OCI-LY7 (cell line): ENCODE measurements around the gene LPAR3. TPM values are rescaled to one million over a fixed set of nuclear protein-coding genes. Genes with fewer than 3 reads are reported as not detected.

Source experiments
- BruUV-seq: library from RNA; stranded (reverse); fragments of 400-500 nt; replicated peaks from 2 replicates; lab custom pipeline; 2021; lab: Mats Ljungman, UMichigan
- CTCF ChIA-PET: fragments of 300-600 bp; sonication (Branson Sonifier 250); formaldehyde crosslinking; loops from one replicate; lab custom pipeline; 2022; ENCODE audit warnings: antibody characterized with exemption; ENCODE audit not compliant: unreplicated experiment; lab: Charles Lee
- POLR2A ChIA-PET: fragments of 300-600 bp; sonication (Branson Sonifier 250); formaldehyde crosslinking; loops from one replicate; lab custom pipeline; 2022; ENCODE audit warnings: antibody characterized with exemption; lab: Charles Lee
- DNase-seq: peaks from one replicate; pipeline ENCODE4 v3.0.0-alpha.2; 2015; ENCODE audit warnings: low spot score
- H2AFZ ChIP-seq: fragments of 200-600 bp; sonication (generic), shearing (Covaris generic); 2 replicates; pipeline ENCODE4 v1.6.1; 2014; ENCODE audit warnings: mild to moderate bottlenecking, antibody characterized with exemption, low read length, moderate library complexity
- H3K27ac ChIP-seq: fragments of 200-600 bp; sonication (generic); 2 replicates; pipeline ENCODE4 v1.5.1; 2014; ENCODE audit warnings: mixed run types, low read depth, mild to moderate bottlenecking, moderate library complexity, low read length, inconsistent platforms; ENCODE audit not compliant: poor library complexity, severe bottlenecking
- H3K36me3 ChIP-seq: fragments of 200-600 bp; sonication (generic); 2 replicates; pipeline ENCODE4 v1.6.1; 2014; ENCODE audit warnings: mild to moderate bottlenecking, antibody characterized with exemption, low read length, moderate library complexity, mixed read lengths; ENCODE audit not compliant: insufficient read depth
- H3K4me1 ChIP-seq: fragments of 200-600 bp; sonication (generic); 2 replicates; pipeline ENCODE4 v1.5.1; 2014; ENCODE audit warnings: mild to moderate bottlenecking, low read length; ENCODE audit not compliant: insufficient read depth, poor library complexity, severe bottlenecking
- H3K4me2 ChIP-seq: fragments of 200-600 bp; sonication (generic); 2 replicates; pipeline ENCODE4 v1.6.1; 2014; ENCODE audit warnings: mild to moderate bottlenecking, low read length
- H3K4me3 ChIP-seq: fragments of 200-600 bp; sonication (generic); 2 replicates; pipeline ENCODE4 v1.5.1; 2014; ENCODE audit warnings: mild to moderate bottlenecking, low read depth, low read length; ENCODE audit not compliant: poor library complexity, severe bottlenecking
- H3K79me2 ChIP-seq: fragments of 200-600 bp; sonication (generic); 2 replicates; pipeline ENCODE4 v1.6.1; 2016; ENCODE audit warnings: low read depth, mild to moderate bottlenecking, low read length, moderate library complexity, mixed read lengths; ENCODE audit not compliant: insufficient read depth
- H3K9me2 ChIP-seq: fragments of 200-600 bp; sonication (generic); 2 replicates; pipeline ENCODE4 v1.6.1; 2016; ENCODE audit warnings: mild to moderate bottlenecking, low read length, mixed read lengths; ENCODE audit not compliant: insufficient read depth
- H3K9me3 ChIP-seq: fragments of 200-600 bp; sonication (generic); 2 replicates; pipeline ENCODE4 v1.6.1; 2014; ENCODE audit warnings: mild to moderate bottlenecking, mixed run types, low read length, mixed read lengths
- H4K20me1 ChIP-seq: fragments of 200-600 bp; sonication (generic); 2 replicates; pipeline ENCODE4 v1.6.1; 2014; ENCODE audit warnings: mild to moderate bottlenecking, antibody characterized with exemption, low read length, moderate library complexity, mixed read lengths; ENCODE audit not compliant: insufficient read depth
- CTCF ChIP-seq: fragments of 200-600 bp; sonication (generic); conservative IDR thresholded peaks from 2 replicates; pipeline ENCODE4 v1.5.1; 2014; ENCODE audit warnings: mild to moderate bottlenecking, antibody characterized with exemption, low read length, moderate library complexity, mixed read lengths
- EZH2phosphoT487 ChIP-seq: fragments of 200-600 bp; sonication (generic); IDR thresholded peaks from 2 replicates; pipeline ENCODE4 v1.6.1; 2018; ENCODE audit warnings: low read depth, borderline replicate concordance, mild to moderate bottlenecking, mixed run types, antibody characterized with exemption, low read length, moderate library complexity, mixed read lengths
- intact Hi-C: fragments of 100-400 bp; cut with micrococcal nuclease; formaldehyde crosslinking; loops from one replicate; pipeline ENCODE4 v1.10.0; 2022; ENCODE audit not compliant: unreplicated experiment
- total RNA-seq, 2 experiments: library from RNA; depleted of rRNA in 1 of 2; stranded (reverse); fragments of >200 nt in 1 of 2; shearing (Covaris generic) in 1 of 2; gene quantifications; 2 replicates each; pipeline ENCODE4 v1.2.3, GENCODE V29; 2014 to 2022

Gene LPAR3
- total RNA-seq, 2 experiments from 2014 or later: not detected

- no peak overlapping the region for H3K4me2 ChIP-seq
- H3K9me2 ChIP-seq: no peaks in the 10 kb centered on the region
- TF ChIP-seq CTCF (no peak), EZH2phosphoT487 (no peak)
- H3K4me3 ChIP-seq: no peak overlapping the region
- BruUV-seq: no TSS peak
- ChIA-PET POLR2A (no interaction called here), CTCF (no interaction called here)
- no peaks in the 10 kb centered on the region for H3K9me3 ChIP-seq
- H4K20me1 ChIP-seq: no peaks in the 10 kb centered on the region
- intact Hi-C loops: no loop called here
- H3K79me2 ChIP-seq: no peaks in the 10 kb centered on the region
- H3K36me3 ChIP-seq: no peaks in the 10 kb centered on the region
- H3K27ac ChIP-seq: no peak overlapping the region
- H2AFZ ChIP-seq: no peak overlapping the region
- H3K4me1 ChIP-seq: no peaks in the 10 kb centered on the region
- DNase-seq: no peak
These were observed 124.4 kb downstream of the LPAR3 start for GRCh38 chr1:84768634-84769033.

GRCh38 chr1:84763912-84764680 is 128.9 kb downstream of the LPAR3 start:
- no peak overlapping the region for H3K27ac ChIP-seq
- ChIA-PET CTCF (no interaction called here), POLR2A (interaction anchor here (0.6 kb wide), 2 partner anchors 29 to 1145 kb away, joined by 3 to 4 read pairs; no protein-coding TSS in a partner anchor)
- intact Hi-C loops: no loop called here
- H3K36me3 ChIP-seq: no peaks in the 10 kb centered on the region
- H3K4me2 ChIP-seq: no peak overlapping the region
- no peak overlapping the region for H2AFZ ChIP-seq
- no peak overlapping the region for H3K4me3 ChIP-seq
- BruUV-seq: no TSS peak
- TF ChIP-seq EZH2phosphoT487: no peak
- TF ChIP-seq CTCF: no peak
- H3K4me1 ChIP-seq: no peaks in the 10 kb centered on the region
- no peaks in the 10 kb centered on the region for H3K79me2 ChIP-seq
- DNase-seq: no peak
- no peaks in the 10 kb centered on the region for H4K20me1 ChIP-seq
- no peaks in the 10 kb centered on the region for H3K9me2 ChIP-seq
- H3K9me3 ChIP-seq: no peaks in the 10 kb centered on the region

- Histone ChIP-seq H3K9me2 (no peaks in the 10 kb centered on the region), H3K36me3 (no peaks in the 10 kb centered on the region), H2AFZ (no peak overlapping the region), H4K20me1 (no peaks in the 10 kb centered on the region), H3K4me2 (no peak overlapping the region), H3K27ac (no peak overlapping the region), H3K4me3 (no peak overlapping the region), H3K4me1 (no peaks in the 10 kb centered on the region), H3K79me2 (no peaks in the 10 kb centered on the region), H3K9me3 (no peaks in the 10 kb centered on the region)
- intact Hi-C loops: no loop called here
- no TSS peak for BruUV-seq
- no peak for TF ChIP-seq CTCF
- TF ChIP-seq EZH2phosphoT487: no peak
- CTCF ChIA-PET: no interaction called here
- POLR2A ChIA-PET: interaction anchor here (0.6 kb wide), 1 partner anchor 124 kb away, joined by 4 read pairs; no protein-coding TSS in a partner anchor
- no peak for DNase-seq
These were observed 130.3 kb downstream of the LPAR3 start for GRCh38 chr1:84762664-84763063.
